Esophagus mucosa (tissue), 1 donor: ENCODE measurements around the gene NCAPG2. TPM values are rescaled to one million over a fixed set of nuclear protein-coding genes. Genes with fewer than 3 reads are reported as not detected.

ENCODE experiments used
- ATAC-seq: fragments of 200-7000 bp; cut with Tn5 transposase; one replicate; pipeline ENCODE4 v1.9.1; 2020
- total RNA-seq: library from RNA; stranded (reverse); gene quantifications from one replicate; pipeline ENCODE4 v1.2.4, GENCODE V29; 2023
- donor health status: DM: yes; HTN: yes; CAD: no.

NCAPG2 gene
- total RNA-seq, 1 donor from 2014 or later, result 24.1 TPM

DNA sequence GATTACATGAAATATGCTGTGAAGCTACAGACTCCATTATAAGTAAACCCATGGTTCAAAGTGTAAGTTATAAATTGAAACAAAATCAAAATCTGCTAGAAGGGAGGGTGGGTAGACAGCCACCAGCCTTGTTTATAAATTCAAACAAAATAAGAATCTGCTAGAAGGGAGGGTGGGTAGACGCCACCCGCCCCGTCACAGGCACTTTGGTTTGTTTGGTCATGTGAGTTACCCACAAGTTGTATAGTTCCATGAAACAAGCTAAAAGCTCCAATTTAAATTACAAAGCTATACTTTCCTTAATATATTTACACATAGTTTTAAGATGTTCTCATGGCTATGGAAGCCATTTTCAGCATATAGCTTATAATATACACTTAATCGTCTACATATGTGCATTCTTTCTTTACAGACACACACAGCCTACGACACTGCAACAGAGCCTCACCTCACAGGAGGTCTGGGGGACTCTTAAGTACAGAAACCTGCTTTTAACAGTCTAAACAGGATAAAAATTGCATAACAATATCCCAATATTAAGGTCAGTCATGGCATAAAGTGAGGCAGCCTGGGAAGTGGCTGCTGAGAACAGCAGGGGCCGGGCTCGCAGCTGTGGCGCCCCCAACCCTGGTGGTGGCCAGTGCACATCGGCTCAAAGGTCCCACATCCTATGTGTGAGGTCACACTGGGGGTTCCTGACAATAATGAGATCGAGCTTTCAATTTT lies 28.1 kb upstream of the NCAPG2 start:
- no peak for ATAC-seq

DNA sequence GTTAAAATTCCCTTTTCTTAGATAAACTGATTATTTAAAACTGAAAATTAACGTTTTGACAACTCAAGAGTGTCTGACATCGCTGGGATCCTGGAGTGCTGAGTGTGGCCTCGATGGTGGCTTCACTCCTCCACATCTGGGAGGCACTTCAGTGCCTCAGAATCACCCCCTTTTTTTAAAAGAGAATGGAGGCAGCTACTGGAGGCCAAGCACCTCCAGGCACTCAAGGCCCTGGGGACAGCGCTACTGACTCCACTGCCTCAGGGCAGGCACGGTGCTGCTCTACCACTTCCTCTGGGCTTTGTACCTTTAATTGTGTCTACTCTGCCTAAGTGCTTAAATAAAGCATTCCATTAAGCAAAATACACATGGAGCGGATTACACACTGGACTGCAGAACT lies 27.2 kb upstream of the NCAPG2 start:
- no peak for ATAC-seq

DNA sequence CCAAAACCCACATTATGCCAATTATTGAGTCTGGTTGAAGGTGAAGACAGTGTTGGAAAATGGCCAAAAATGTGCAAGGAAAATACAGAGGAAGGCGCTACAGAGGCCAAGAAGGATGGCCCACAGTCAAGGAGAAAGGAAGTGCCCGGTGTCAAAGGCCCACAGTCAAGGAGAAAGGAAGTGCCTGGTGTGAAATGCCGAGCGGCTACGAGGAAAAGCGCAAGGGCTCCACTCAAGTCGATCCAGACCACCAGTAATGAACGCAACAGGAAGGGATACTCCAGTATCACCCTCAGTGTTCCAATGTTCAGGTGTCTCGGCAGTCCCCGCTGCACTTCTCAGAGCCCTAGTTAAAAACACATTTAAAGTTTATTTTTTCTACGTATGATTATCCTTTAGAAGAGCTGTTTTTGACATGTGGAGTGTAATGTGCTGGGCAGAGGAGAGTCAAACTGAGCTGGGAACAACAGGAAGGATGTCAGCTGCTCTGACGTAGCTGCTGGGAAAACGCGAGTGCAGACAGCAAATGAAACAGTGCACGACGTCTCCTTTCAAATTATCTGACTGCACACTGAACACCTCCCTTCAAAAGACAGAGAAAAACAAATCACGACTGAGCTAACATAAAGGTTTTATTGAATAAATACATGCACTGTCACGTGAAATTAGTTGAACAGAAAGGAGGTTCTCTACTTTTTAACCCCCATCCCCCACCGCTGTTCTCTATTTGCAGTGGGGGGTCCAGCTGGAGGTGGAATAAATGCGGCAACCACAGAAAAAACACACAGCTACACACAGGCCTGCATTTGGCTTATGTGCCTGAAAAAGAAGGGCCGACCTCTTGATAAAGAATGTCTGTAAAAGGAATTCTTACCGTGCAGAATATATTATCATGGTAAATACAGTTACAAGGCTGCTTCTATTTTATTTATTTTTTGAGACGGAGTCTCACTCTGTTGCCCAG lies 26.1 kb upstream of the NCAPG2 start:
- no peak for ATAC-seq

DNA sequence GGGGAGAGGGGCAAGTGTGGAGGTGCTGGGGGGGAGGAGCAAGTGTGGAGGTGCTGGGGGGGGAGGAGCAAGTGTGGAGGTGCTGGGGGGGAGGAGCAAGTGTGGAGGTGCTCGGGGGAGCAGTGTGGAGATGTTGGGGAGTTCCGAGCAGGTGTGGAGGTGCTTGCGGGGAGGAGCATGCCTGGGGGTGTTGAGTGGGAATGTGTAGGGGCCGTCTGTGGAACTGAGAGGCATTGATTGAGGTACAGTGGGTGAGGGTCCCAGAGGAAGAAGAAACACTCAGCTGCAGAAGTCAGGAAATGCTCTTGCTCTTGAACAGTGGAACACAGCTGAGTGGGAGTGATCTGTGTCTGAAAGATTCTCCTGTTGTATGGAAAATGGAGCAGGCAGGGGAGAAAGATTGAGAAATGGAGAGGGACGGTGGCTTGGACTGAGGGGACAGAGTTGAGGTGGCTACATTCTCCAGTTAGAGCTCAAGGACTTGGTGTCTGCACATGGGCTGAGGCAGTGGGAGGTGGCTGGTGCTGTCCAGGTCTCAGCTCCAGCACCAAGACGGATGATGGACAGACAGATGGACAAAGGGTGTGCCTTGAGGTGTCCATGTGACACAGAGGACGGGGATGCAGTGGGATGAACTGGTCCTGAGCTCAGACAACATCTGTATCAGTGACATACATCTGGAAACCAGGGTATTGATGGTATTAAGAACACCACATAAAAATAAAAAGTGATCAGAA lies 25.2 kb upstream of the NCAPG2 start:
- ATAC-seq, result no peak

DNA sequence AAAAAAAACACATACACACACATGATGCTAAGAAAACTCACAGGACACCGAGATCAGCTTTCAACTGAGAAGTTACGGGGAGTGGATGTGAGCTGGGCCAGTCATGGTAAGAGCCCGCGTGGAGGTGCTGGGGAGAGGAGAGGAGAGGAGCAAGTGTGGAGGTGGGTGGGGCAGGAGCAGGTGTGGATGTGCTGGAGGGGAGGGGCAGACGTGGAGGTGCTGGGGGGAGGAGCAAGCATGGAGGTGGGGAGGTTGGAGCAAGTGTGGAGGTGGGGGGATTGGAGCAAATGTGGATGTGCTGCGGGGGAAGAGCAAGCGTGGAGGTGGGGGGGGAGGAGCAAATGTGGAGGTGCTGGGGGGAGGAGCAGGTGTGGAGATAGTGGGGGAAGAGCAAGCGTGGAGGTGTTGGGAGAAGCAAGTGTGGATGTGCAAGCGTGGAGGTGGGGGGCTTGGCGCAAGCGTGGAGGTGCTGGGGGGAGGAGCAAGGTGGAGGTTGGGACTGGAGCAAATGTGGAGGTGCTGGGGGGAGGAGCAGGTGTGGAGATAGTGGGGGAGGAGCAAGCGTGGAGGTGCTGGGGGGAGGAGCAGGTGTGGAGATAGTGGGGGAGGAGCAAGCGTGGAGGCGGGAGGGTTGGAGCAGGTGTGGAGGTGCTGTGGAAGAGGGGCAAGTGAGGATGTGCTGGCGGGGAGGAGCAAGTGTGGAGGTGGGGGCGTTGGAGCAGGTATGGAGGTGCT lies 24.5 kb upstream of the NCAPG2 start:
- ATAC-seq, result no peak

DNA sequence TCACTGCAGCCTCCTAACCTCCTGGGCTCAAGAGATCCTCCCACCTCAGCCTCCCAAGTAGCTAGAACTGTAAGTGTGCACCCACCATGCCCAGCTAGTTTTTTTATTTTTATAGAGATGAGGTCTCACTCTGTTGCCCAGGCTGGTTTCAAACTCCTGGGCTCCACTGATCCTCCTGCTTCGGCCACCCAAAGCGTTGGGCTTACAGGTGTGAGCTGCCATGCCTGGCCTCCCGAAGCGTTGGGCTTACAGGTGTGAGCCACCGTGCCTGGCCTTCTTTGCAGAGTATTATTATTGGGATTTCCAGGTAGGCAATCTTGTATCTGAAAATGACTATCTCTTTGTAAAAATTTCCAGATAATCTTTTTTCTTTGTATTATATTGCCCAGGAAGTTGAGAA lies 23.1 kb upstream of the NCAPG2 start:
- no peak for ATAC-seq

DNA sequence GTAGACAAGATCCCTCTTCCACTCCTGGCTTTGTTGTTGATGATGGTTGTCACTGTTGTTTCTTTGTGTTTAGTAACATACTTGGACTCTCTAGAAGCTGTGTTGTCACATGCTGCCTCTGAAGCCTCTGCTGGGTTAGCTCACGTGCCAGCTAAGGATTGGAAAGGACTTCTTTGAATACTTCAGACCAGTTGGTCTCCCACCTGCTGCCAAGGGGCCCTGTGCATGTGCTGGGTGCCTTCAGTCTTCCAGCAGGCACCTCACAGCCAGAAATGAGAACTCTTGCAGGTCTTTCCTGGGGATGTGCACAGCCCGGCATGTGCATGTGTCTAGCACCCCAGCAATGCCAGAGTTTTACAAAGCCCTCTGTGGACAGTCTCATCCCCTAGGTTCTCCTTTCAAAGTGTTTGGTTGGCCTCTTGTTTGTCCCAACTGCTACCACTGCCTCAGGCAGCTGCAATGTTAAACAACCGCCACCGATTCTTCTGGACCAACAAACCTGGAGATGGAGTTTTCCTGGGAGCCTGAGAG lies 21.7 kb upstream of the NCAPG2 start:
- ATAC-seq, result no peak

DNA sequence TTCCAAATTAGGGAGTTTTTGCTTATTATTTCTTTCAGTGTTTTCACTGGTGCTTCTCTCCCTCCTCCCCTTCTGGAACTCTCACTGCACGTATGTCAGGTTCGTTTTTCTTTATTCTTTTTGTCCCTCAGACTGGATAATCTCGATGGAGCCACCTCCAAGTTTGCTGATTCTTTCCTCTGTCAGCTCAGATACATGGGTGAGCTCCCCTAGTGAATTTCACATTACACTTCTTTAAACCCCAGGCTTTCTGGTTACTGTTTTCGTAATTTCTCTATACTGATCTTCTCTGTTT lies 20.8 kb upstream of the NCAPG2 start:
- no peak for ATAC-seq

DNA sequence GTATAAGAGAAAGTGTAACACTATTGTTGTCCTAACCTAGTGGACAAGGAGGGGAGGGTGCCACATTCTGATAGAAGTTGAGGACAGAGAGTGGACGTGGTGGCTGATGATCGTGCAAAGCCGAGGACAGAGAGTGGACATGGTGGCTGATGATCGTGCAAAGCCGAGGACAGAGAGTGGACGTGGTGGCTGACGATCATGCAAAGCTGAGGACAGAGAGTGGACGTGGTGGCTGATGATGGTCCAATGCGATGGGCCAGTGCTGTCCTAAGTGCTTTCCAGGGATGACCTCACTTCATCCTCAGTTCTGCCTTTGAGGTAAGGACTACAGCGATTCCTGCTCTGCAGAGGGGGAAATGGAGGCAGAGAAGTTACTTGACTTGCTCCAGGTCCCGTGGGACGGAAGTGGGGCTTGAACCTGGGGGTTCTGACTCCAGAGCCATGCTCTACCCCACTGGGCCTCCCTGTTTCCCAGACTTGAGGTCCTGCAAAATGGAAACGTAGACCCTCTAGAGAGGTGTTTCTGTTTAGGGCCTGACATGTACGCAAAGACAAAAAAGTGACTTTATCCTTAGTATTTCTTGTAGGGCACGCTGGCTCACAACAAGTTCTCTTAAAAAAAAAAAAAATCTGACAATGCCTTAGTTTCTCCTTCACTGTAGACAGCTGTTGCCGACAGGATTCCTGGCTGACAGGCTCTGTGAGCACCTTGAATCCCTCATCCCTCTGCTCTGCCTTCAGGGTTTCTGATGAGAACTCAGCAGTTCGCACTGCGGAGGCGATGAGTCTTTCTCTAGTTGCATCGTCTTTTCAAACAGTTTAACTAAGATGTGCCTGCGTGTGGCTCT lies 20.3 kb upstream of the NCAPG2 start:
- ATAC-seq, result peak; percentile 28

DNA sequence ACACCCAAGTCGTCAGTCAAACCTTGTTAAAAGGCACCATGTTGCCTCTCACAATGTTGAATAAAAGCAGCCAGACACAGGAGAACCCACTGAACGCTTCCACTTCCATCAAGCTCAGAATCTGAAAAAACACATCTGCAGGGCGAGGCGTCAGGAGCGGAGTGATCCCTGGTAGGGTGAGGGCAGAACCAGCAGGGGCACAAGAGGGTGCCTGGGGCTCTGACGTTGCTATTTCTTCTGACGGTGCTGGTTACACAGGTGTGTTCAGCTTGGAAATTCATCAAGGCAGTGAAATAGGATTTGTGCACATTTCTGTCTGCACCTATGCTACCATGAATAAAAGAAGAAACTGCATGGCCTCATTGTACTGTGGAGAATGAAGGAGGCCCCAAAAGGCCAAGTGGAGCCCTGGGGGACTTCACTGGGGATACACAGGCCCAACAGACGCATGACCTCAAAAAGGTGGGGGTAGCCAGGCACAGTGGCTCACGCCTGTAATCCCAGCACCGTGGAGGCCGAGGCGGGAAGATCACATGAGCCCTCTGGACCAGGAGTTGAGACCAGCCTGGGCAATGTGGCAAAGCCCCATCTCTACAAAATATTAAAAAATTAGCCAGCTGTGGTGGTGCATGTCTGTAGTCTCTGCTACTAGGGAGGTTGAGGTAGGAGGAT lies 19.2 kb upstream of the NCAPG2 start:
- ATAC-seq, result no peak

DNA sequence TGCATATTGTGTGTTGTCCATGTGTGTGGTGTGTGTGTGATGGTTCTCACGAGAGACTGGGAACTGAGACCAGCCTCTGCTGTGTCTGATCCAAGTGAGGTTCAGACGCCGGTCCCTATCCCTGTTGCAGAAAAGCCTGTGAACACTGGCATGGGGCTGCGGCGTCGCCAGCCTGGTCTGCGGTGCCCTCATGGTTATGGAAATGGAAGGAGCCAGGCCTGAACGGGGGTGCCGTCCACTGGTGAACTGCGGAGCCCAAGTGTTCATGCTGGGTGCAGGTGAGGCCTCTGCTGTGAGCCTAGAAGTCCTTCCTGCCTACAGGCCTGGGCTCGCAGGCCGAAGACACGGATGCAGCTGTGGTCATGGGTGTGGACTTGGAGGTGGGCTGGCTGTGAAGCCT lies 18.7 kb upstream of the NCAPG2 start:
- ATAC-seq, result no peak

DNA sequence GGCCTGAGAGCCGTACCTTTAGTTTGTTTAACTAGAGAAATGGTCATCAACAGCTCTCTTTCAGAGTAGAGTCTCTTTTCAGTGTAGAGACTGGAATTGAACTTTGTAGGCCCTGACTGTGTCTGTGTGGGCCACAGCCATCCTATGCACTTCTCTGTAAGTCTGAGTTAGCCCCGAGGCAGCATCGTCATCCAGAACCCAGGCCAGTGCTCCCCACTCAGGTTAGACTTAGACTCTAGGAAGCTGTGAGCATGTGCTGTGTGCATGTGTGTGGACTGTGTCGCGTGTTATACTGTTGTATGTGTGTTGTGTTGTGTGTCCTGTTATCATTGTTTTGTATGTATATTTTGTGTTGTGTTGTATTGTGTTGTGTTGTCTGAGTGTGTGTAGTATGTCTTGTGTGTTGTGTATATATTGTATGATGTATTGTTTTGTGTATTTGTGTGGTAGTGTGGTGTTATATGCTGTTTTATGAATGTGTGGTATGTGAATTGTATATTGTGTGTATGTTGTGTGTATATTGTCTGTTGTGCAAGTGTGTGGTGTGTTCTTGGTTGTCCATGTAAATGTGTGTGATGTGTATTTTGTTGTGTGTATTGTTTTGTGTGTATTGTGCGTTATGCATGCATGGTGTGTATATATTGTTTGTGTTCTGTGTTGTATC lies 18.1 kb upstream of the NCAPG2 start:
- ATAC-seq, result no peak

DNA sequence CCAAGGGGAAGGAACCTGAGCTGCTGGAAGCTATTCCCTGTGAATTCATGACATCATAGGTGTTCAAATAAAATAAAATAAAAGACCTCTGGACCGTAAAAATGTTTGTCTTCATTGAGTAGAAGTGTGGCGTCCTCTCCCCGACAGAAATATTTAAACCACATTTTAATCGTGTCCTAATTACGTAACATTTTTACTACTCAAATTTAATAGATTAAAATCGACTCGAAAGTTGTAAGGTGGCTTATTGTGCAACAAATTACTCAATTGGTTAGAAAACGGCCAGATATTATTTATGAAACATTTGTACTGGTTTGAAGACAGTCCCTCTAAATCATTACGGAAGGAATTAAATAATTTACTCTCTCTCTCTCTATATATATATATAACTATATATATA lies 15.5 kb upstream of the NCAPG2 start:
- no peak for ATAC-seq

DNA sequence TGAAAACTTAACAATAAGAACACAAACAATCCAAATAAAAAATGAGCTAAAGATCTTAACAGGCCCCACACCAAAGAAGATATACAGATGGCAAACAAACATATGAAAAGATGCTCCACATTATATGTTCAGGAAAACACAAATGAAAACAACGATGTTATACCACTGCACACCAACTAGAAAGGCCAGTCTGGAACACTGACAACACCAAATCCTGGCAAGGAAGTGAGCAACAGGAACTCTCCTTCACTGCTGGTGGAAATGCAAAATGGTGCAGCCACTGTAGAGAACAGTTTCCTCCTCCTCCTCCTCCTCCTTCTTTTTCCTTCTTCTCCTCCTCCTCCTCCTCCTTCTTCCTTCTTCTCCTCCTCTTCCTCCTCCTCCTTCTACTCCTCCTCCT lies 12.2 kb upstream of the NCAPG2 start:
- ATAC-seq, result no peak

DNA sequence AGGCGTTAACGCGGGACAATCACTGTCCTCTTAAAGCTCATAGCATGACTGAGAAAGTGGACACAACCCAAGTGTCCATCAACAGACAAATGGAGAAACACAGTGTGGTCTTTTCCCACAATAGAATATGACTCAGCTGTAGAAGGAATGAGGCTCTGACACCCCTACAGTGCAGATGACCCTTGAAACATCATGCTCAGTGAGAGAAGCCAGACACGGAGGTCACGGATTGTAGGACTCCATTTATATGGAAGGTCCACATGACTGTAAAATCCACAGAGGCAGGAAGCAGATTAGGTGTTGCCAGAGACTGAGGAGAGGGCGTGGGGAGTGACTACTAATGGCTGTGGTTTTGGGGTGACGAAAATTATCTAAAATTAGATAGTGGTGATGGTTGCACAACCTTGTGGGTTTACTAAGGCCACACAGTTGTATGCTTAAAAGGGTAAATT lies 6.1 kb upstream of the NCAPG2 start:
- ATAC-seq, result no peak

DNA sequence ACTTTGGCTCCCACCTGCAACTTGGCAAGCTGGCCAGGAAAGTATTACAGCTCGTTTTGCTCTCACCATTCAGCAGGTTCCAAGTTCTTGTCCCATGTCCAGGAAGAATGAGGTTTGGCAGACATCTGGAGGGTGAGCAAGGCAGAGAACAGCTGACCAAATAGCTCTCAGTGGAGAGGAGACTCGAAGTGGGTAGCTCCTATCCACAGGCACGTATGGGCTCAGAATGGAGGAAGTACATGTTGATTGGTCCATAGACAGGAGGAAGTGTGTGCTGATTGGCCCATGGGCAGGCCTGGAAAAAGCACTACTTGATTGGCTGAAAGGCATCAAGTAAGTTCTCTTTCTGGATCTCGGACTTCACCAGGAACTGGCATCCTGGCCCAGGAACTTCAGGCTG lies 3.0 kb upstream of the NCAPG2 start:
- no peak for ATAC-seq

DNA sequence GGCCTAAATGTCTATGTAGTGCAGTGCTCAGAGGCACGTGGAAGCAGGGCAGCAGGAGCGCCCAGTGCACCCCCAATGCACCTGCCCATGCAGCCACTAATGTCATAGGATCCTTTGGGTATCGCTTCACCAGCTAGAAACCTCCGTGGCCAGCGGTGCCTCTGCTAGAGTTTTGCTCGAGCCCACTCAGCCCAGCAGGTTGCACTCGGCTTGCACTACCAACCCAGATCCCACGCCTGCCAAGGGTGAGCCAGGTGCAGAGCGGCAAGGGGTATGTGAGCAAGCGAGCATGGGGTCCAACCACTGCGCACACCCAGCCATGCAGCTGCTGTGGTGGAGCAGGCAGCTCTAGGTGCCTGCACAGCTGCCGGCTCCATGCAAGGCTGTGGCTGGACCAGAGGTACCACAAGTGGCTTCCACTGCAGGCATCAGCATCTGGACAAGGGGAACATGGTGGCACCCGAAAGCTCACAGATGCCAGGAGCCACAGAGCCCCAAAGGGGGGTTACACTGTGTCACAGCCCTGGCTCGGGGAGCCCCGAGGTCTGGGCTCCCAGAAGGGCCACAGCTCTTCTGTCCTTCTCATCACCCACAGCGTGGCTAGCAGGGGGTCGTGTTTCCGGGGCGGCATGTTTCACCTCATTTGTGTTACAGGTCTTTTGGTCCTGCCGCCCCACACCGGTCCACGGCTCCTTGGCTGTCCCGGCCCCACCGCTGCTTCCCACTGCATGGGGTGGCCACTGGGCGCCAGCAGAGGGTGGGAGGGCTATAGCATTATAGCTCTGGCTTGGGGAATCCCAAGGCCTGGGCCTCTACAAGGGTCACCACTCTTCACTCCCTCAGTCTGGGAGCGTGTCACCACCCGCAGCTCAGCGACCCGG lies 2.3 kb upstream of the NCAPG2 start:
- ATAC-seq, result no peak

DNA sequence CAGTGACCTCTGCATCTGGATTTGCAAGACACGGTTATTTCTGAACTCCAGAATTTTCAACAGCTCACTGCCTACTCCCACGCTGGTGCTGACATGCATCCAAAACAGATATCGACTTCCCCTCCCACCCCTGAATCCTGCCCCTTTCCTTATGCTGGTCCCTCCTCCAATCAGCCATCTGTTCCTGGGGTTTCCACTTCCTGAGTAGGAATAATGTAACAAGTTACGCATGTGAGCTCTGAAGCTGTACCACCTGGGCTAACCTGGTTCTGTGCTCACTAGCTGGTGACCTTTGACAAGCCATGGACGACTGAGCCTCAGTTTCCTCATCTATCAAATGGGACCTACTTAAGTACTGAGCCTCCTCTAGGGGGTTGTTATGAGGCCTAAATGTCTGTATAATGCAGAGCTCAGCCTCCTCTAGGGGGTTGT lies 1.7 kb upstream of the NCAPG2 start:
- ATAC-seq, result no peak

DNA sequence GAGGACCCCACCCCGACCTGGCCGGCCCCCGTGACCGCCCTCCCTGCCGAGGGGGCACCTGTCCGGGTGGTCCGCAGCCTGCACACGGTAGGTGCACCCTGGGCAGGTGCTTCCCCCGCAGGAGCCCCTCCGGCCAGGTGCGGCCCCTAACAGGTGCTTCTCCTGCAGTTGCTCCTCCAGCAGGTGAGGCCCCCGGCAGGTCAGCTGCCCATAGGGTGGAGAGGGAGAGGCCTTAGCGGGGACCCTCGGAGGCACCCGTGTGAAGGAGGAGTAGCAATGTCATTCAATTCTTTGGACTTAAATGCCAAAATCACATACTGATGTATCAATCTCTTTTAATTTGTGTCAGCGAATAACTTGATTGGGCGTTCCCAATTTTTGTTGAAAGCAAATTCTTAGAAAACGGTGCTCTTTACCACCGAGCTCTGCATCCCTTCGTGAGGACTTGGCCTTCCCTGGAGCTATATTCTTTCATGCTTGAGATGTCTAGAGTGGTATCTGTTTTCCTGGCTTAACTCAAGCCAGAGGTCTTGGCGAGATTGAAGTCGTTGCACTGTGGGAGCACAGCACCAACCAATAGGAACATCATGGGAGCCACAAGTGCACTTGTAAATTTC lies 738 bp upstream of the NCAPG2 start:
- no peak for ATAC-seq
